NCI-H146 treated with DMSO at 0.1 percent for 48 hours (cell line): ENCODE results near the gene ASPG.
"Not testable (repeated sequence)": the region's sequence is repeated elsewhere in the genome, so short reads cannot be mapped to it uniquely, and the experiment has no call there.

ENCODE experiments used
- DNase-seq: peaks from one replicate; lab custom pipeline; 2025; ENCODE audit not compliant: unreplicated experiment; lab: John Stamatoyannopoulos, UW

The ASPG gene

DNA sequence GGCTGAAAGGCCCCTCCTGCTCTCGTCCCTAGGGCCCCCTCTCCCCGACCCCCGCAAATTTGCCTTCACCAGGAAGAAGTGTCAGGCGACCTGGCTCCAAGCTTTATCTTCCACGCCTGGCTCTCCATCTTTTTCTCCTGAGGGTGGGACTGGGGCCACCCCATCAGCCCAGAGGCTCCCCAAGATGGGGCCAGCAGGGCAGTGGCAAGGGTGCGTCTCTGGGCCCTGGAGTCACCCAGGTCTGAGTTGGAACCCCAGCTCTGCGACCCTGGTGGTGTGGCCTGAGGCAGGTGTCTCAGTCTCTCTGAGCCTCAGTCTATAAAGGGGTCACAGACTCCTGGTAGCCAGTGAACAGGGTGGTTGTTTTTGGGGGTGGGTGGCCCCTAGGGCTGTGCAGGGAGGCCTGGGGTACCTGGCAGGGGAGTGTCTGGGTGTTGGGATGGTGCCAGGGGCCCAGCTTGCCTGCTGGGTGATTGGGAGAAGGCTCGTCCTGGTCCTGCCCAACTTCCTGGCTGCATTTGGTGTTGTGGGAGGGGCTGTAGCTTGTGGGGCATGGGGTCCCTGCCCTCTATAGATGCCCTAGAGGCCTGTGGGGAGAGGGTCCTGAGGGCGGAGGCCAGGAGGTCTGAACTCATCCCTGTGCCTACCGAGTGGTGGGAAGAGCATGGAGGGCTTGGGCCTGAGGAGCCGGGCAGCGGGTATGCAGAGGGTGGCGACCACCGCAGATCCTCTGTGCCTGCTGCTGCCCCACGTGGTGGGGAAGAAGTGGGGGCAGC lies 60.5 kb downstream of the ASPG start:
- DNase-seq, result no peak

GRCh38 chr14:104146651-104147345 lies 61.3 kb downstream of the ASPG start:
- DNase-seq, result no peak

DNA sequence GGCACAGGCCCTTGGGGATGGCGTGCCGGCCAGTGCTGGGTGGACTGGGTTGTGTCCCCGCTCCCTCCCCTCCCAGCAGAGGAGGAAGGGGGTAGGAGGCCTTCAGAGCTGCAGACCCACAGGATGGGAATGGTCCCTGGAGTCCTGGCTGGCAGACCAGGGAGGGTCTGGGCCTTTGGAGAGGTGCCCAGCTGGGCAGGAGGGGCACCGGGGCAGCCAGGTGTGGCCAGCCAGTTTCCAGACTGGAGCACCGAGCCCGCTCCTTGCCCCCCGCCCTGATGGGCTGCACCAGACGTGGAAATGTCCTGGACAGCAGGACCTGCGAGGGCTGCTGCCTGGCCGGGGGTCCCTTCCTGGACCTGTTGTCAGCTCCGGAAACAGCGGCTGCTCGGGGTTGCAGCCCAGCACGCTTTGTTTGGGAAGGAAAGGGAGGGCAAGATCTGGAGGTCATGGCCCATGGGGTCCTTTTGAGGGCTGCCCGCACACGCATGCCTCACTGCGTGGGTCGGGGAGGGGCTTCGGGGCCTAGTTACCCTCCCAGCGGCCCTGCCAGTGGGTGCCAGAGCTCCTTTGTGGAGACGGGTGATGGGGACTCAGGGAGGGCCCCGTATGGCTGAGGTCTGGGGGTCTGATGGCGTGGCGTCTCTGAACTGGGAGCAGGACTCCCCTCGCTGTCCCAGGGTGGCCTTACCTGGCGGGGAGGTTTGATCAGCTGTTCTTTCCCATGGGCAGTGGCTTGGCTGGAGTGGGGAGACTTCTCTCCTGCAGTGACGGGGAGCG lies 62.0 kb downstream of the ASPG start:
- no peak for DNase-seq

GRCh38 chr14:104148433-104149277 lies 63.2 kb downstream of the ASPG start:
- DNase-seq, result no peak

DNA sequence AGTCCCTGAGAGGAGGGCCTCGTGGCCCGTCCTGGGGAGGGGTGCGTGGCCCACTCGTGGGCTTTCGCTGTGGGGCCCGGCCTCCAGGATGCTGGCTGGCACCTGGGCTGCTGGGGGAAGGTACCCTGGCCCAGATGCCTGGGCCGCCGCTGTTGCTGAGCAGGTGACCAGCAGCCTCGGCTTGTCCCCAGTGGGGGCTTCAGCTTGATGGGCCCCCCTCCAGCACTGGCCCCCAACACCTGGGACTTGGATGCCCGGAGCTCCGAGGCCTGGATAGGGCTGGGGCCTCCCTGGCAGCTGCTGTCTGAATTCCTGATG lies 63.7 kb downstream of the ASPG start:
- DNase-seq, result no peak

GRCh38 chr14:104149617-104150135 lies 64.2 kb downstream of the ASPG start:
- no peak for DNase-seq

DNA sequence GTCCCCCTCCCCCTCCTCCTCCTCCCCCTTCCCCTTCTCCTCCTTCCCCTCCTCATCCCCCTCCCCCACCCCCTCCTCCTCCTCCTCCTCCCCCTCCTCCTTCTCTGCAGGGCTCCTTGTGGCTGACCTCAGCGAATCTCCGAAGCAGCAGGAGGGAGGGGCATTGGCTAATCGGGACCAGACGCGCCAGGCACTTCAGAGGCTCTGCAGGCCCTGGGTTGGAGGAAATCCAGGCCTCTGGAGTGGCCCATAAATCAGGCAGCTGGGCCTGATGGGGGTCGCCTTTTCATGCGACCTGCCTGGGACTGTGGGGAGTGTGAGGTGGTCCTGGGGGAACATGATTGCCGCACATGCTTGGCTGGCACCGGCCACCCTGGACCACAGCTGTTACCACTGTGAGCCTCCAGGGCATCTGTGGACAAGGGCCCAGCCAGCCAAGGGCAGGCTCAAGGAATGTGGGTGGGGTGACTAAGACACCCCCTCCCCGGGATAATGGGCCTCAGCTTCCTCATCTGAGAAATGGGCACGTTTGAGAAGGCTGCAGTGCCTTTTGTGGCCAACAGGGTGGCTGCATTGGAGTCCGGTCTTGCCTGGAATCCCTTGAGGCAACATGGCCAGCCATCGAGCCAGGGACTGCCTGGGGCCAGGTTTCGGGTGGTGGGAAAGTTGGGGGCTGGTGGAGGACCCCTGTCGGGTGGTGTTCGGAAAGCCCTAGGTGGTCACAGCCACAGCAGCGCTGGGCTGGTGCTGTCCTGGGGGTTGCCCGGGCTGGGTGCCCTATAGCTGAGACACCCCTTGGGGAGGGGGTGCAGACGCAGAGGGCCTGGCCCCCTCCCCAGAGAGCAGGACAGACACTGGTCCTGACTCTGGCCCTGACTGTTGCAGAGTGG lies 64.9 kb downstream of the ASPG start:
- no peak for DNase-seq

DNA sequence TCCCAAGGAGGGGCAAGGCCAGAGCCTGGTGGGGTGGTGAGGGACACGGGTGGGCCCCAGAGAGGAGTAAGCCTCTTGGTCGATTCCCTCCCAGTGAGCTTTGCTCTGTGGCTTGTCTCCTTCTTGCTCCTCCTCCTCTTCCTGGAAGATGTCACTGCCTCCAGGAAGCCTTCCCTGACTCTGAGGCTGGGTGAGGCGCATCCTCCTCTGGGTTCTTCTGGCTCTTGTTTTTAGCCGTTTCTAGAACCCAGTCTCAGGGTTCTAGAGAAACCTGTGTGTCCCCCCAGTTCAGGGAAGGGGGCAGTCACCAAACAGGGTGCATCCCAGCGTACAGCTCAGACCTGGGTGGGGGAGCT lies 65.5 kb downstream of the ASPG start:
- no peak for DNase-seq

DNA sequence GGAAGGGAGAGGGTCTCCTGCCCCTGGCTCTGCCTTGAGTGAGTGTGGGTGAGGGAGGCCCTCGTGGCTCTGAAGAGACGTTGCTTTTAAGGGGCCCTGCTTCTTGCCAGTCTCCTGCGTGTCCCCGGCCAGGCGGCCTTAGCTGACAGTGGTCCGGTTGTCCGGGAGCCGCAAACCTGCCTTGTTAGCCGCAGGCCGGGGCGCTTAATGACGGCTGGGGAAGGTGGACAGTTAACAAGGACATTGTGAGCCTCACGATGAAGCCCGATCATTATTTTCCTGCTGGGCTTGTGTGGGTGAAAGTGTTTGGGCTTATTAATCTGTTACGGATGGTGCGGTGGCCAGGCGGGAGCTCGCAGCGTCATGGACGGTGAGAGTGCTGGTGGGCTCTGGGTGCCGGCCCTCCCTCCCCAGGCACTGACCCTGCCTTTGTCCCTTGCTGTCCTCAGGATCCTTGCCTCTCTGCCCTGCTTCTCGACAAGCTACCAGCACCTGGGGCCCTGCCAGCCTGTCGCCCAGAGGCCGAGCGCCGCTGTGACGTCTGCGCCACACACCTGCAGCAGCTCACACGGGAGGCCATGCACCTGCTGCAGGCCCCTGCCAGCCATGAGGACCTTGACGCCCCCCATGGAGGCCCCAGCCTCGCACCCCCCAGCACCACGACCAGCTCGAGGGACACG lies 66.2 kb downstream of the ASPG start:
- DNase-seq, result no peak

DNA sequence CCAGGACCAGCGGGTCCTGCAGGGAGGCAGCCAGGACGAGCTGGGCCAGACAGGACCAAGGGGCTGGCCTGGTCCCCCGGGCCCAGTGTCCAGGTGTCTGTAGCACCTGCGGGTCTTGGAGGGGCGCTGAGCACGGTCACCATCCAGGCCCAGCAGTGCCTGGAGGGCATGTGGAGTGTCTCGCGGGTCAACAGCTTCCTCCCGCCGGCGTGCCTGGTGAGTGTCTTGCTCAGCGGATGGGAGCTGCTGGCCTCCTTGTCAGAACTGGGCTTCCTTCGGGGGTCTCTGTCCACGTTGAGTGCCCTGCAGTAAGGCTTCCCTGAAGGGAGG lies 66.7 kb downstream of the ASPG start:
- DNase-seq, result no peak

DNA sequence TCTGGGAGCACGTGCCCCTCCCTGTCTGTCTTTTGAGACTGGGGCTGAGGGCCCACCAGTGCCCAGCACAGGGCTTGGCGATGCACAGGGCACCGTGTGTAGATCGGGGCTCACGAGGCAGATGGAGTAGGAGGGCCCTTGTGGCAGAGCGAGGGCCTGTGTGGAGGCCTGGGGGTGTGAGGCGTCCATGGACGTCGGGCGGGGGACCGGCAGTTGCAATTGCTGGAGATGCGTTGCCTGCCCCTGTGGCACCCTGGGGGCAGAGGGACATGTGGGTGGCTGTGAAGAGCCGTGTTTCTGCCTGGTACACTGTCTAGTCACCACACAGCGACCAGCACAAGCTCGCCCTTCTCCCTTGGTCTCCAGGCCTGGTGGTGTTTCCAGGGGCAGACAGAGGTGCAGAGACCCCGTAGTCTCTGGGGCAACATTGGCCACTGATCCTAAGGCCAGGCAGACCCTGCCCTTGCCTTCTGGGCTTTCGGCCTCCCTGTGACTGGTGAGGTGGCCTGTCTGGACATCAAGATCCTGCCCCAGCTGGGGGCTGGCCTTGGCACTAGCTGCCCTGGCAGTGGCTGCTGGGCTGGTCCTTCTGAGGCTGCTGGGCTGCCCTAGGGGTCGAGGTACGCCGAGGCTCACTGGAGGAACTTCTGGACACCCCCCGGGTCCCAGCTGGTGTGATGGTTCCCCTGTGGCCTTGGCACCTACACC lies 67.3 kb downstream of the ASPG start:
- no peak for DNase-seq

GRCh38 chr14:104153394-104153755 lies 67.9 kb downstream of the ASPG start:
- not testable (repeated sequence) for DNase-seq

- DNase-seq, result no peak
These were observed 68.7 kb downstream of the ASPG start for GRCh38 chr14:104154246-104154645.

DNA sequence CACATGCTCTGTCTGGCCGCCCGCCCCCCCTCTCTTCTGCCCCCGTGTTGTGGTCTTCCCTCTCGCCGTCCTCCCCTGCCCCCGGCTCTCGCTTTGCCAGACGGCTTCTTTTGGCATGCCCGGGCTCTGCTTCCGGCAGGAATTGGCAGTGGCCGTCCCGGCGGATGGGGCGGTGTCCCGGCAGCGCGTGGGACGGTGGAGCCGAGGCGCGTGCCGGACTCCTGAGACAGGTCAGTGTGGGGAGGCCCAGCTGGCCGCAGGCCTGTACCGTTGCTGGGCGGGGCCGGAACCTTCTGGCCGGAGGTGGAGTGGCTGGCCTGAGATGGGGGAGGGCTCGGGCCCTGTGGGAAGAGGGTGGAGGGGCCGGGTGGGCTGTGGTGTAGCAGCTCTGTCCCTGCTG lies 70.0 kb downstream of the ASPG start:
- no peak for DNase-seq

DNA sequence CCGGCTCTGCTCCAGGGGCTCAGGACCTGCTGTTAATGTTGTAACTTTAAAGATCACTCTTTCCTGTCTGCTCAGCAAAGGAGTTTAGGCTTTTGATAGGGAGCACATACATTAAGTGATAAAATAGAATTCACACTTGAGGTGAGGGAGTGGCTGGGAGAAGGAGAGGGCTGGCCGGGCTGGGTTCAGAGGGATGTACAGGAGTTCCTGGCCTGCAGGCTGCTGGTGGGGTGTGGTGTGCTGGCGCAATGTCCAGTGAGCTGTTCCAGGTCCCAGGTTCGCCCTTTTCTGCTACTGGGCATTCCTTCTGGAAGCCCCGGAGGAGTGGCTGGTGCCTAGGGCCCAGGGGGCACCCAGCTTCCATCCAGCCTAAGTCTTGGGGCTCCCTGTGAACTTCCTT lies 70.6 kb downstream of the ASPG start:
- no peak for DNase-seq

- no peak for DNase-seq
These were observed 71.8 kb downstream of the ASPG start for GRCh38 chr14:104157016-104157928.

DNA sequence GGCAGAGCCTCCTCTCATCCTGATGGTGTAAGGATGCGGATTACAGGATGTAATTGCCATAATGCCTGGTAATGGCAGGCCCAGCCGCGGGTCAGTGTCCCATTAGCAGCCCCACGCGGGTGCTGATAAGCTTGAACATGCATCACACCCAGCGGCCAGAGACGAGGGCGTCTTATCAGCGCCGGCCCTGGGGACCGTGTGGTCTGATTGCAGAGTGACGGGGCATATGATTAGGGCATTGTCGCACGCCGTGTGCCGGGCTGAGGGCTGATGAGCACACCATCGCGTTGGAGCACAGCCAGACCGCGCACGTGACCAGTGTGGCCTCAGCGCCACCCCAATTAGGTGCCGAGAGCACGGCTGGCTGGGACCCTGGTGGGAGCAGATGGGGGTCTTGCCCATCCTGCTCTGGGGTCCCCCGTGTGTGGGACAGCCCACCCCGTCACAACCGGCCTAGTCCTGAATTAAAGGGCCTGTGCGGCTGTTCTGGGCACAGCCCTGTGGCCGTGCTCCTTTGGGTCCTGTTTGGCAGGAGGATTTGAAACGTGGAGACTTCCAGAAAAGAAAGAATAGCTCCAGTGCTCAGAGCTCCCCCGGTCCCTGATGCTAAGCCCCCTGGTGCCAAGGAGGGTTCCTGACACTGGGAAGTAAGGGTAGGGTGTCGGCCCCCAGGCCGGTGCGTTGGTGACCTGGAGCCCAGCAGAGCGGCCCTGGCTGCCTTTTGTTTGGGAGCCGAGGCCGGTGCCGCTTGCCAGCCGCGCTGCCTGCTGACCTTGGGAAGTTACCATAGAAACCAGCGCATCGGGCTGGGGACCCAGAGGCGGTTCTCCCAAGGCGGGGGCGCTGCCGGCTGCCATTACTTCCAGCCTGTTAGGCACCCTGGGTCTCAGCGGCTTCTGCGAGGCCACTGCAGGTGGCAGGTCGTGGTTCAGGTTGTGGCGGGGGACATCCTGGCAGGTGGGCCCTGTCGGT lies 73.6 kb downstream of the ASPG start:
- no peak for DNase-seq
